Gastroesophageal sphincter (tissue), 3 donors: ENCODE data around the gene YJU2.

Experiments used
- POLR2A ChIP-seq, 2 donors: fragments of 450-650 bp; IDR thresholded peaks; one replicate each; pipeline ENCODE4 v1.6.1; 2017; ENCODE audit warnings: antibody characterized with exemption in 2 of 2, mild to moderate bottlenecking in 2 of 2, moderate library complexity in 1 of 2
- POLR2AphosphoS5 ChIP-seq: sonication (generic); formaldehyde crosslinking; IDR thresholded peaks from one replicate; pipeline ENCODE4 v1.6.1; 2017; ENCODE audit warnings: antibody characterized with exemption
- TF ChIP-seq, protein P1 (sequence below), 4 experiments: fragments of 200-600 bp in 2 of 4; fragments of 450-650 bp in 2 of 4; sonication (generic) in 1 of 4; IDR thresholded peaks; one replicate each; pipeline ENCODE4 v1.5.1; 2017 to 2019; ENCODE audit warnings: antibody characterized with exemption in 4 of 4, mild to moderate bottlenecking in 2 of 4, moderate library complexity in 2 of 4

- TF ChIP-seq, protein P1, sequence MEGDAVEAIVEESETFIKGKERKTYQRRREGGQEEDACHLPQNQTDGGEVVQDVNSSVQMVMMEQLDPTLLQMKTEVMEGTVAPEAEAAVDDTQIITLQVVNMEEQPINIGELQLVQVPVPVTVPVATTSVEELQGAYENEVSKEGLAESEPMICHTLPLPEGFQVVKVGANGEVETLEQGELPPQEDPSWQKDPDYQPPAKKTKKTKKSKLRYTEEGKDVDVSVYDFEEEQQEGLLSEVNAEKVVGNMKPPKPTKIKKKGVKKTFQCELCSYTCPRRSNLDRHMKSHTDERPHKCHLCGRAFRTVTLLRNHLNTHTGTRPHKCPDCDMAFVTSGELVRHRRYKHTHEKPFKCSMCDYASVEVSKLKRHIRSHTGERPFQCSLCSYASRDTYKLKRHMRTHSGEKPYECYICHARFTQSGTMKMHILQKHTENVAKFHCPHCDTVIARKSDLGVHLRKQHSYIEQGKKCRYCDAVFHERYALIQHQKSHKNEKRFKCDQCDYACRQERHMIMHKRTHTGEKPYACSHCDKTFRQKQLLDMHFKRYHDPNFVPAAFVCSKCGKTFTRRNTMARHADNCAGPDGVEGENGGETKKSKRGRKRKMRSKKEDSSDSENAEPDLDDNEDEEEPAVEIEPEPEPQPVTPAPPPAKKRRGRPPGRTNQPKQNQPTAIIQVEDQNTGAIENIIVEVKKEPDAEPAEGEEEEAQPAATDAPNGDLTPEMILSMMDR (IDR thresholded peaks at IDR 0.05) = no peak
- no peak for TF ChIP-seq POLR2AphosphoS5
- no peak for TF ChIP-seq POLR2A (IDR thresholded peaks at IDR 0.05)
Measured at GRCh38 chr19:4227771-4228170, 19.1 kb upstream of the YJU2 start.
